Osteocyte (in vitro differentiated cells): ENCODE results near the gene SUPT3H. TPM values are rescaled to one million over a fixed set of nuclear protein-coding genes. Genes with fewer than 3 reads are reported as not detected.

Source experiments
- DNase-seq: peaks from one replicate; pipeline ENCODE4 v3.0.0; 2021; ENCODE audit warnings: mixed read lengths; ENCODE audit not compliant: unreplicated experiment; ENCODE audit errors: extremely low spot score
- H3K27ac Mint-ChIP-seq: one replicate; pipeline ENCODE4 v1.8.0; 2021; ENCODE audit warnings: mild to moderate bottlenecking, mixed read lengths; ENCODE audit not compliant: unreplicated experiment
- H3K27me3 Mint-ChIP-seq: one replicate; pipeline ENCODE4 v1.8.0; 2021; ENCODE audit warnings: mixed read lengths; ENCODE audit not compliant: unreplicated experiment
- H3K36me3 Mint-ChIP-seq: one replicate; pipeline ENCODE4 v1.8.0; 2021; ENCODE audit warnings: mixed read lengths; ENCODE audit not compliant: unreplicated experiment
- H3K4me1 Mint-ChIP-seq: one replicate; pipeline ENCODE4 v1.8.0; 2021; ENCODE audit warnings: mixed read lengths; ENCODE audit not compliant: unreplicated experiment
- H3K4me3 Mint-ChIP-seq: one replicate; pipeline ENCODE4 v1.8.0; 2021; ENCODE audit warnings: mild to moderate bottlenecking, moderate library complexity, mixed read lengths; ENCODE audit not compliant: unreplicated experiment
- H3K9me3 Mint-ChIP-seq: one replicate; pipeline ENCODE4 v1.8.0; 2021; ENCODE audit warnings: mixed read lengths; ENCODE audit not compliant: unreplicated experiment
- total RNA-seq: library from RNA; stranded (reverse); gene quantifications from 2 replicates; pipeline ENCODE4 v1.2.1, GENCODE V29; 2021
- TF ChIP-seq, protein P1 (sequence below): fragments of 200-600 bp; sonication (generic); IDR thresholded peaks from 2 replicates; pipeline ENCODE4 v1.5.0; 2021; ENCODE audit warnings: antibody characterized with exemption, mild to moderate bottlenecking, moderate library complexity

Gene SUPT3H
- total RNA-seq, 1 donor from 2014 or later: 13.2 TPM

DNA sequence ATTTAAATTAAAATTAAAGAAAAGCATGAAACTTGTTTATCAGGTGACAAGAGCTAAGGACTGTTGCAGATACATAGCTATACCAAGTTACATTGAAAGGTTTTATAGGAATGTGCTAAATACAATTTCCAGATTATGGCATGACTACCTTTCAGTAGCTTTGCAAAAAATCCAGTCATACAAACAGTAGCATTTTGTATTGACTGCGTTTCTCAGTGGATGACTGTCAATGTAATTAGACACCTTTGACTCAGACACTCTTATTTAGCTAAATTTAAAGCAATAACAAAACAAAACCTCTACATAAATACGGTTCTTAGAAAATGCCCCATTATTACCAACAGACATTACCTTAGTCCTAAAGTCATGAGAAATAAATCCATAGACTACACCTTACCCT, 325.4 kb downstream of the SUPT3H start:
- H3K4me3 Mint-ChIP-seq: no peak overlapping the region
- peaks cover 23% of the 10 kb centered on the region for H3K9me3 Mint-ChIP-seq
- peaks cover 1% of the 10 kb centered on the region for H3K36me3 Mint-ChIP-seq
- DNase-seq: no peak
- H3K27me3 Mint-ChIP-seq: no peaks in the 10 kb centered on the region
- no peak overlapping the region for H3K27ac Mint-ChIP-seq
- peaks cover 35% of the 10 kb centered on the region for H3K4me1 Mint-ChIP-seq
- TF ChIP-seq, protein P1, sequence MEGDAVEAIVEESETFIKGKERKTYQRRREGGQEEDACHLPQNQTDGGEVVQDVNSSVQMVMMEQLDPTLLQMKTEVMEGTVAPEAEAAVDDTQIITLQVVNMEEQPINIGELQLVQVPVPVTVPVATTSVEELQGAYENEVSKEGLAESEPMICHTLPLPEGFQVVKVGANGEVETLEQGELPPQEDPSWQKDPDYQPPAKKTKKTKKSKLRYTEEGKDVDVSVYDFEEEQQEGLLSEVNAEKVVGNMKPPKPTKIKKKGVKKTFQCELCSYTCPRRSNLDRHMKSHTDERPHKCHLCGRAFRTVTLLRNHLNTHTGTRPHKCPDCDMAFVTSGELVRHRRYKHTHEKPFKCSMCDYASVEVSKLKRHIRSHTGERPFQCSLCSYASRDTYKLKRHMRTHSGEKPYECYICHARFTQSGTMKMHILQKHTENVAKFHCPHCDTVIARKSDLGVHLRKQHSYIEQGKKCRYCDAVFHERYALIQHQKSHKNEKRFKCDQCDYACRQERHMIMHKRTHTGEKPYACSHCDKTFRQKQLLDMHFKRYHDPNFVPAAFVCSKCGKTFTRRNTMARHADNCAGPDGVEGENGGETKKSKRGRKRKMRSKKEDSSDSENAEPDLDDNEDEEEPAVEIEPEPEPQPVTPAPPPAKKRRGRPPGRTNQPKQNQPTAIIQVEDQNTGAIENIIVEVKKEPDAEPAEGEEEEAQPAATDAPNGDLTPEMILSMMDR: no peak

DNA sequence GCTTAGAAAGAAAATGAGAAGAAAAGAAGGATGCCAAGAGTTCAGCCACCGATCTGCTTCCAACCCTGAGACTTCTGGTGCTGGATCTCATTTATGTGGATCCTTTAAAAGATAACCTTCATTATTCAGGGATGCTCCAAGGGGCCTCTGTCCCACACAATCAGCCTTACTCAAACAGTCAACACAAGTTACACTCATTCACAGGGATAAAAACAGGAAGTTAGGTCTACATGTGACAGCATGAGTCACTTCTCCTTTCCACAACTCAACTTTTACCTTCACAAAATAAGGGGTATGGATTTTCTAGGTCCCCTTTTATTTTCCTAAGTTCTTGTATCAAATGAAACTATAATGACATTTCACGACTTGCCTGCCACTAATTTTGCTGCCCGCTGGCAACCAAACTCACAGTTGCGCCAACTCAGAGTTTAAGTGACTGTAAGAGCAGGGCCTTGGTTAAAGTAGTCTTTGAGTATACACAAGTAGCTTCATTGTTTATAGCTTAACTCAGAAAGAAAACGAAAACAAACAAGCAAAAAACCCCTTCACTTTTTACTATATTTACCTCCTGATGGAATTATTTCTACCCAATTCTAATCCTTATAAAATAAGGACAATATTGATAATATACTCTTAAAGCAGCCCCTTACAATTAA, 328.4 kb downstream of the SUPT3H start:
- no peak for DNase-seq
- Mint-ChIP-seq H3K36me3 (peaks cover 1% of the 10 kb centered on the region), H3K9me3 (peaks cover 11% of the 10 kb centered on the region), H3K4me1 (peaks cover 22% of the 10 kb centered on the region), H3K4me3 (no peak overlapping the region), H3K27me3 (no peaks in the 10 kb centered on the region), H3K27ac (no peak overlapping the region)
- TF ChIP-seq, protein P1: no peak

GRCh38 chr6:45047573-45047972, 330.2 kb downstream of the SUPT3H start:
- peaks cover 11% of the 10 kb centered on the region for H3K9me3 Mint-ChIP-seq
- no peaks in the 10 kb centered on the region for H3K27me3 Mint-ChIP-seq
- no peak for DNase-seq
- peaks cover 19% of the 10 kb centered on the region for H3K4me1 Mint-ChIP-seq
- TF ChIP-seq, protein P1: no peak
- H3K36me3 Mint-ChIP-seq: peaks cover 1% of the 10 kb centered on the region
- H3K27ac Mint-ChIP-seq: no peak overlapping the region
- no peak overlapping the region for H3K4me3 Mint-ChIP-seq

- TF ChIP-seq, protein P1: no peak
- DNase-seq: no peak
- Mint-ChIP-seq H3K27me3 (no peaks in the 10 kb centered on the region), H3K27ac (no peak overlapping the region), H3K4me1 (peaks cover 5% of the 10 kb centered on the region), H3K9me3 (peaks cover 11% of the 10 kb centered on the region), H3K36me3 (peaks cover 1% of the 10 kb centered on the region), H3K4me3 (no peak overlapping the region)
Measured at GRCh38 chr6:45045253-45045601, 332.5 kb downstream of the SUPT3H start.

DNA sequence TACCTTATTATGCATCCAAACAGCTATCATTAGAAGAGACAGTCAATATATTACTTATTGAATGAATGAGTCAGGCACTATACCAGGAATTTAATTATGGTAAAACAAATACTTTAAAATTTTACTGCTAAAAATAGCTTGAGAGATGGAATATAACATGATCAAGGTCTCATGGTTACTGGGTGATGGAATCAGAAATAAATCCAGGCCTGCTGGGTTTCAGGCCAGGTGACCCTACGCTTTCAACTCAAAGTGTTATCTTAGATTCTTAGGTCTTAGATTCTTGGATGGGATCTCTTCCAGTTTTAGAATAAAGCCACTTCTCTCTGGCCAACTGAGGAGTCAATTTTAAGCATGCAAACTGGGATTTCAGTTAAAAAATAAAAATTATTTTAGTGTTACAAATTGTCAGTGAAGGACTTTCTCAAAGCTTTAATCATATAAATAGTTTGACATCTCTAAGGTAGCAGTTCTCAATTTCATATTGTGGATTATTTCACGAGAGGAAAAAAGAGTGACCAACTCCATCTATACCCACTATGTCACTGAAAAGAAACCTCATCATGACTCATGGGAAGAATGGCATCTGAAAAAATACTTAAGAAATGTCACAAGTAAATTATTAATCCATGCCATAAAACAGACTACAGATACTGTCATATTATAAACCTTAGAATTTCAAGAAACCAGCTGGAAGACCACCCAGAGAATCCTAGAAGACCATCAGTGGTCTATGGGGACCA, 333.1 kb downstream of the SUPT3H start:
- Mint-ChIP-seq H3K27ac (peak overlapping the region; percentile 27), H3K9me3 (peaks cover 11% of the 10 kb centered on the region), H3K36me3 (peaks cover 1% of the 10 kb centered on the region), H3K27me3 (no peaks in the 10 kb centered on the region), H3K4me1 (peaks cover 4% of the 10 kb centered on the region), H3K4me3 (no peak overlapping the region)
- TF ChIP-seq, protein P1: no peak
- DNase-seq: no peak
